Right lobe of liver (tissue), 6 donors: ENCODE data around the gene GALNT10. TPM values are rescaled to one million over a fixed set of nuclear protein-coding genes. Genes with fewer than 3 reads are reported as not detected.

Experiments used
- ATAC-seq, 4 donors: fragments of 200-7000 bp; cut with Tn5 transposase; one replicate each; pipeline ENCODE4 v1.9.1; 2020; ENCODE audit warnings: mild to moderate bottlenecking in 4 of 4, moderate library complexity in 4 of 4
- DNase-seq, 3 donors: peaks; one replicate each; pipeline ENCODE4 v3.0.0-alpha.2; 2020
- H3K27ac ChIP-seq, 3 donors: fragments of 200-600 bp; one replicate each; pipeline ENCODE4 v1.8.0; 2022
- H3K27me3 ChIP-seq, 2 donors: fragments of 200-600 bp; one replicate each; pipeline ENCODE4 v1.8.0; 2022
- H3K36me3 ChIP-seq, 4 donors: fragments of 200-600 bp; sonication (generic) in 1 of 4; one replicate each; pipeline versions ENCODE4 v1.5.1 to v1.8.0; 2017 to 2022; ENCODE audit warnings: control low read depth in 1 of 4
- H3K4me1 ChIP-seq, 4 donors: fragments of 200-600 bp; sonication (generic) in 1 of 4; one replicate each; pipeline versions ENCODE4 v1.5.1 to v1.8.0; 2017 to 2022; ENCODE audit warnings: control low read depth in 1 of 4
- H3K4me3 ChIP-seq, 3 donors: fragments of 200-600 bp; one replicate each; pipeline ENCODE4 v1.8.0; 2022
- H3K9me3 ChIP-seq, 4 donors: fragments of 200-600 bp; sonication (generic) in 1 of 4; one replicate each; pipeline versions ENCODE4 v1.5.1 to v1.8.0; 2017 to 2022; ENCODE audit warnings: control low read depth in 1 of 4
- CTCF ChIP-seq, 4 donors: fragments of 200-600 bp in 3 of 4; fragments of 450-650 bp in 1 of 4; IDR thresholded peaks; one replicate each; pipeline versions ENCODE4 v1.5.1 to v1.8.0; 2016 to 2022; ENCODE audit warnings: antibody characterized with exemption in 4 of 4, mild to moderate bottlenecking in 2 of 4
- POLR2A ChIP-seq: fragments of 450-650 bp; IDR thresholded peaks from one replicate; pipeline ENCODE4 v1.6.1; 2017; ENCODE audit warnings: antibody characterized with exemption, mild to moderate bottlenecking
- WGBS: methylation state at CpG from one replicate; pipeline ENCODE4 v1.1.6; 2018; ENCODE audit warnings: low coverage, low lambda C conversion rate; ENCODE audit not compliant: insufficient coverage; ENCODE audit errors: missing lambda C conversion rate; 5-methylcytosine and 5-hydroxymethylcytosine counted together
- intact Hi-C, 2 donors: fragments of 100-400 bp; cut with DNase I; formaldehyde crosslinking; loops; one replicate each; pipeline versions ENCODE4 v1.11.2 to v1.14.1; 2022
- total RNA-seq, 6 experiments: library from RNA; depleted of rRNA in 2 of 6; stranded (reverse); fragments of >200 nt in 2 of 6; fragmentation: NEBNext Ultra II Directional in 3 of 6; extraction: Animal tissue kit (Norgen Biotek cat#: 25700) in 3 of 6; gene quantifications; one replicate each; pipeline versions ENCODE4 v1.1.0 to v1.2.4, GENCODE V29; 2016 to 2023
- donor health status: DM: no; HTN: yes; CAD: no.
- donor health status: DM: no; HTN: no; CAD: no.
- donor health status: DM: no; HTN: no; CAD: no.
- donor health status: DM: no; HTN: yes; CAD: no.
- donor health status: DM: no; HTN: yes; CAD: no.

GALNT10 gene
- total RNA-seq, 6 experiments from 2014 or later, result 4.0 to 9.7 (median 7.1) TPM

DNA sequence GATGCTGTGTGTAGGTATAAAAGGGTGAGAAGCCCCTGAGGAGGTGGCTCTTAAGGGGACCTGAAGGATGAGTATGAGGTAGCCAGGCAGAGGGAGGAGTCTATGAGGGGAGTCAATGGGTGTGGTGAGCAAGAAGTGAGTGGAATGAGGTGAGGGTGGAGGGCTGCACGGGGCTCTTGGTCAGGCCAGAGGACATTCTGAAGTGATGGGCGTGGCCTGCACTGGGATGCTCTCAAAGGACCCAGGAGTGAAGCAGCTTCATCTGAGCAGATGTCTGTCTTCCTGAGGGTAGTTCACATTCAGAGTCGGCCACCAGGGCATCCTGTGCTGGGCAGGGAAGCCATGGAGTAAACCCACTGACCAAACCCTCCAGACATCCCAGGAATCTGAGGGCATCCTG lies 210.1 kb downstream of the GALNT10 start:
- Histone ChIP-seq H3K36me3 (no peaks in the 10 kb centered on the region), H3K9me3 (no peaks in the 10 kb centered on the region), H3K27ac (no peak overlapping the region), H3K27me3 (no peaks in the 10 kb centered on the region), H3K4me1 (peaks cover 0 to 7% (median 0%) of the 10 kb centered on the region in 4 donors), H3K4me3 (no peak overlapping the region)
- intact Hi-C loops, result loop anchor here (5.0 to 10.0 kb wide), 3 partner anchors 226 to 428 kb away; no protein-coding TSS in a partner anchor
- WGBS, result no CpG with 5 or more reads among the region's 3 CpGs
- DNase-seq (no peak), ATAC-seq (no peak)
- no peak for TF ChIP-seq POLR2A
- no peak for TF ChIP-seq CTCF (IDR thresholded peaks at IDR 0.05)

DNA sequence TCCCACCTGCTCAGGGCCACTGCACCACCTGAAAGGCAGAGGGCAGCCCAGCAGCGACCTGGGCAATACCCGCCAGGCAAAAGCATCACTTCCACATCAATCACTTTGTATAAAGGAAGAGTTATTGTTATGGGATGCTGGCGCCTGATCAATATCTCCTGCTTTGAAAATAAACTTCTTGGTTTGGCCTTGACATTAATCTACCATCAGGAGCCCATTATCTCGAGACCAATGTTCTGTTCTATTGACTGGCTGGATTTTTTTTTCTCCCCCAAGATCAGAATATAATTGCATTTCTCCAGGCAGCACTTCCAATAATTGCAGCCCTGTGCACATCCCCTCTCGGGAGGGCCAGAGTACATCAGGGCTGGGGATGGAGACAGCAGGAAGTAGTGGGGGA lies 210.8 kb downstream of the GALNT10 start:
- intact Hi-C loops, result loop anchor here (5.0 to 10.0 kb wide), 3 partner anchors 227 to 429 kb away; no protein-coding TSS in a partner anchor
- H3K4me1 ChIP-seq, result peaks cover 0 to 7% (median 0%) of the 10 kb centered on the region in 4 donors
- no peak for ATAC-seq
- DNase-seq, result no peak
- WGBS, result 80% methylated on average over 4 of the region's 5 CpGs
- H3K9me3 ChIP-seq, result no peaks in the 10 kb centered on the region
- no peaks in the 10 kb centered on the region for H3K27me3 ChIP-seq
- H3K36me3 ChIP-seq, result no peaks in the 10 kb centered on the region
- TF ChIP-seq POLR2A (no peak), CTCF (IDR thresholded peaks at IDR 0.05) (no peak)
- no peak overlapping the region for H3K27ac ChIP-seq
- no peak overlapping the region for H3K4me3 ChIP-seq

GRCh38 chr5:154401931-154402330 lies 211.4 kb downstream of the GALNT10 start:
- no peak for TF ChIP-seq POLR2A
- TF ChIP-seq CTCF (IDR thresholded peaks at IDR 0.05), result no peak
- DNase-seq, result no peak
- WGBS, result 90% methylated on average over 2 of the region's 9 CpGs
- Histone ChIP-seq H3K4me1 (peaks cover 0 to 7% (median 0%) of the 10 kb centered on the region in 4 donors), H3K9me3 (no peaks in the 10 kb centered on the region), H3K36me3 (no peaks in the 10 kb centered on the region), H3K4me3 (no peak overlapping the region), H3K27ac (no peak overlapping the region), H3K27me3 (no peaks in the 10 kb centered on the region)
- intact Hi-C loops, result loop anchor here (5.0 to 10.0 kb wide), 3 partner anchors 227 to 430 kb away; no protein-coding TSS in a partner anchor
- ATAC-seq, result no peak

GRCh38 chr5:154402611-154403010 lies 212.1 kb downstream of the GALNT10 start:
- Histone ChIP-seq H3K27me3 (no peaks in the 10 kb centered on the region), H3K4me1 (peaks cover 0 to 7% (median 0%) of the 10 kb centered on the region in 4 donors), H3K36me3 (no peaks in the 10 kb centered on the region), H3K27ac (no peak overlapping the region), H3K9me3 (no peaks in the 10 kb centered on the region), H3K4me3 (no peak overlapping the region)
- ATAC-seq (no peak), DNase-seq (no peak)
- intact Hi-C loops, result loop anchor here (5.0 to 10.0 kb wide), 3 partner anchors 228 to 430 kb away; no protein-coding TSS in a partner anchor
- TF ChIP-seq POLR2A, result no peak
- no peak for TF ChIP-seq CTCF (IDR thresholded peaks at IDR 0.05)
- whole genome bisulfite sequencing, result 81% methylated on average over 4 of the region's 10 CpGs
